Neural cell (in vitro differentiated cells): ENCODE results near the gene SLC9A2.

ENCODE experiments used
- POLR2AphosphoS5 ChIP-seq: IDR thresholded peaks from 2 replicates; pipeline ENCODE4 v1.6.1; 2012
- TF ChIP-seq, protein P1 (sequence below): fragments of 450-650 bp; IDR thresholded peaks from 2 replicates; pipeline ENCODE4 v1.5.1; 2014; ENCODE audit warnings: antibody characterized with exemption, mild to moderate bottlenecking, moderate library complexity; ENCODE audit not compliant: poor library complexity, severe bottlenecking

DNA sequence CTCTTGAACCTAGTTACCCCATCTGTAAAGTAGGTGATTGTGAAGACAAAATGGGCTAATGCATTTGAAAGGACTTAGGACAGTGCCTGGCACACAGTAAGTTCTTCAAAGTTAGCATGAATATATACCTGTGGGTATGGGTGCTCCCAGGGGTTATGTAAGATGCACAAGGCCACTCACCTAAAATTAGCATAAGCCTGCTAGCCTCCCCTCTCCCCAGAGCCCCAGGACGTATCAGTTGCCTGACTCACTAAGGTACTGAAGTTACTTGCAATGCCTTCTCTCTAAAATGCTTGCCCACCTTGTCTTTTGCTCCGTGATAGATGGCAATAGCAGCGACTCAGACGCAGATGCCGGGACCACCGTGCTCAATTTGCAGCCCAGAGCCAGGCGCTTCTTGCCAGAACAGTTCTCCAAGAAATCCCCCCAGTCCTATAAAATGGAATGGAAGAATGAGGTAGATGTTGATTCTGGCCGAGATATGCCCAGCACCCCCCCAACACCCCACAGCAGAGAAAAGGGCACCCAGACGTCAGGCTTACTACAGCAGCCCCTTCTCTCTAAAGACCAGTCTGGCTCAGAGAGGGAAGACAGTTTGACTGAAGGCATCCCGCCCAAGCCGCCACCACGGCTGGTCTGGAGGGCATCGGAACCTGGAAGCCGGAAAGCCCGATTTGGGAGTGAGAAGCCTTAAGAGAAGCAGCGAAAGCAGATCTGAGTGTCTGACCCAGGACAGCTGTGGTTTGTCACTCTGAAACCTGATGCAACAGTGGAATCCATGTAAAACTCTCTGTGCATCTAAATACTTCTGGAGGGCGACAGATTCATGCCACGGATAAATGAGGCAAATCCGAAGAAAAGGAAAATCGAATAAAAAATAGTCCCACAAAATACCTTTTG is 88.7 kb downstream of the SLC9A2 start:
- TF ChIP-seq, protein P1, sequence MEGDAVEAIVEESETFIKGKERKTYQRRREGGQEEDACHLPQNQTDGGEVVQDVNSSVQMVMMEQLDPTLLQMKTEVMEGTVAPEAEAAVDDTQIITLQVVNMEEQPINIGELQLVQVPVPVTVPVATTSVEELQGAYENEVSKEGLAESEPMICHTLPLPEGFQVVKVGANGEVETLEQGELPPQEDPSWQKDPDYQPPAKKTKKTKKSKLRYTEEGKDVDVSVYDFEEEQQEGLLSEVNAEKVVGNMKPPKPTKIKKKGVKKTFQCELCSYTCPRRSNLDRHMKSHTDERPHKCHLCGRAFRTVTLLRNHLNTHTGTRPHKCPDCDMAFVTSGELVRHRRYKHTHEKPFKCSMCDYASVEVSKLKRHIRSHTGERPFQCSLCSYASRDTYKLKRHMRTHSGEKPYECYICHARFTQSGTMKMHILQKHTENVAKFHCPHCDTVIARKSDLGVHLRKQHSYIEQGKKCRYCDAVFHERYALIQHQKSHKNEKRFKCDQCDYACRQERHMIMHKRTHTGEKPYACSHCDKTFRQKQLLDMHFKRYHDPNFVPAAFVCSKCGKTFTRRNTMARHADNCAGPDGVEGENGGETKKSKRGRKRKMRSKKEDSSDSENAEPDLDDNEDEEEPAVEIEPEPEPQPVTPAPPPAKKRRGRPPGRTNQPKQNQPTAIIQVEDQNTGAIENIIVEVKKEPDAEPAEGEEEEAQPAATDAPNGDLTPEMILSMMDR, result no peak
- TF ChIP-seq POLR2AphosphoS5, result no peak
